ENCODE results near the gene CABP2. TPM values are rescaled to one million over a fixed set of nuclear protein-coding genes. Genes with fewer than 3 reads are reported as not detected.

The CABP2 gene
- total RNA-seq, 4 donors from 2014 or later: not detected

DNA sequence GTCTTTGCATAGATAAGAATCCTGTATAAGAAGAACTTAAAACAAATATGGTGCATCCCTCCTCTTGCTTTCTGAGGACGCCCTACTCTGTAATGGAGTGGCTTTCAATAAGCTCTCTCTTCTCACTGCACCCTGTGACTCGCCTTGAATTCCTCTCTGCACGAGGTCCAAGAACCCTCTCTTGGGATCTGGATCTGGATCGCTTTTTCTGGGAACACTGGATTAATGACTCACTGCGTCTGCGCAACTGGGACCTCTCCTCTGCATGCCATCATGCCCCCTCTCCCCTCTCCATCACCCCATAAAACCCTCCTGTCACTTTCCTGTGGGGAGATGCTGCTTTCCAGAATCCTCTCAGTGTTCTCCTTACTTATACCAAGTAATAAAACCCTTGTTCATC is 15.1 kb upstream of the CABP2 start:
- peaks cover 0 to 12% (median 4%) of the 10 kb centered on the region in 4 donors for H3K4me1 ChIP-seq
- H3K9me3 ChIP-seq: peaks cover 8 to 11% of the 10 kb centered on the region in 2 donors
- TF ChIP-seq POLR2A (IDR thresholded peaks at IDR 0.05) (no peak), POLR2AphosphoS5 (IDR thresholded peaks at IDR 0.05) (no peak), EP300 (IDR thresholded peaks at IDR 0.05; ENCODE audit: low read depth) (no peak)
- TF ChIP-seq, protein P1, sequence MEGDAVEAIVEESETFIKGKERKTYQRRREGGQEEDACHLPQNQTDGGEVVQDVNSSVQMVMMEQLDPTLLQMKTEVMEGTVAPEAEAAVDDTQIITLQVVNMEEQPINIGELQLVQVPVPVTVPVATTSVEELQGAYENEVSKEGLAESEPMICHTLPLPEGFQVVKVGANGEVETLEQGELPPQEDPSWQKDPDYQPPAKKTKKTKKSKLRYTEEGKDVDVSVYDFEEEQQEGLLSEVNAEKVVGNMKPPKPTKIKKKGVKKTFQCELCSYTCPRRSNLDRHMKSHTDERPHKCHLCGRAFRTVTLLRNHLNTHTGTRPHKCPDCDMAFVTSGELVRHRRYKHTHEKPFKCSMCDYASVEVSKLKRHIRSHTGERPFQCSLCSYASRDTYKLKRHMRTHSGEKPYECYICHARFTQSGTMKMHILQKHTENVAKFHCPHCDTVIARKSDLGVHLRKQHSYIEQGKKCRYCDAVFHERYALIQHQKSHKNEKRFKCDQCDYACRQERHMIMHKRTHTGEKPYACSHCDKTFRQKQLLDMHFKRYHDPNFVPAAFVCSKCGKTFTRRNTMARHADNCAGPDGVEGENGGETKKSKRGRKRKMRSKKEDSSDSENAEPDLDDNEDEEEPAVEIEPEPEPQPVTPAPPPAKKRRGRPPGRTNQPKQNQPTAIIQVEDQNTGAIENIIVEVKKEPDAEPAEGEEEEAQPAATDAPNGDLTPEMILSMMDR (IDR thresholded peaks at IDR 0.05): no peak
- no peak overlapping the region for H3K4me3 ChIP-seq
- H3K36me3 ChIP-seq: no peaks in the 10 kb centered on the region
- in situ Hi-C loops (cut with MboI; ENCODE audit: low pct_ligation_motif_present in 1 of 4, low pct_unique_long_range_greater_than_20kb in 1 of 4, low sequenced_read_pairs in 3 of 4): no loop called here
- WGBS, 2 donors (ENCODE audit: low coverage in 1 of 2): 72% methylated on average over 6 of the region's 6 CpGs; no CpG with 5 or more reads in 1 of the 2 donors
- intact Hi-C loops (cut with DNase I; ENCODE audit: low total_unique reads): no loop called here
- no peaks in the 10 kb centered on the region for H3K27me3 ChIP-seq
- DNase-seq: no peak
- H3K27ac ChIP-seq: no peak overlapping the region

DNA sequence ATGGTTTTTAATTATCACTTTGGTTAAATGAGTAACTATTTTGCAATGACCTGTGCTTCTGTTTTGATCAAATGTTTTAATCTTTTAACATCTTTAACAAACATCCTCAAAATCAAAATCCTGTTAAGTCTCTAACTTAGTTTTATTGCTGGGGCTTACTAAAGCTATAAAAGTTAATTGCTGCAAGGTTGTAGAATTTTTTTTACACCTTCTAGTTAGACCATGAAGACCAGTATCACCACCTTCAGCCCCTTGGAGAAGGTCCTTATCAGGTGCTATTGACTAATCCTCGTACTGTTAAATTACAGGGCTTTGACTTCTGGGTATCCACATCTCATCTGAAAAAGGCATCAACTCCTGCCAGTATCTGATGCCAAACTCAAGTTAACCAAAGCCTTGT is 12.3 kb upstream of the CABP2 start:
- TF ChIP-seq, protein P1 (IDR thresholded peaks at IDR 0.05): no peak
- TF ChIP-seq EP300 (IDR thresholded peaks at IDR 0.05; ENCODE audit: low read depth): no peak
- TF ChIP-seq POLR2A (IDR thresholded peaks at IDR 0.05): no peak
- TF ChIP-seq POLR2AphosphoS5 (IDR thresholded peaks at IDR 0.05): no peak
- Histone ChIP-seq H3K27me3 (no peaks in the 10 kb centered on the region), H3K4me3 (no peak overlapping the region), H3K4me1 (peaks cover 0 to 4% (median 0%) of the 10 kb centered on the region in 4 donors), H3K27ac (peak overlapping the region in 1 of 4 donors; percentile 26), H3K36me3 (no peaks in the 10 kb centered on the region), H3K9me3 (peaks cover 11 to 13% of the 10 kb centered on the region in 2 donors)
- in situ Hi-C loops (cut with MboI; ENCODE audit: low pct_ligation_motif_present in 1 of 4, low pct_unique_long_range_greater_than_20kb in 1 of 4, low sequenced_read_pairs in 3 of 4): no loop called here
- intact Hi-C loops (cut with DNase I; ENCODE audit: low total_unique reads): no loop called here
- 0 to 63% methylated on average over 1 of the region's 1 CpG for WGBS, 2 donors (ENCODE audit: low coverage in 1 of 2)
- DNase-seq: no peak

DNA sequence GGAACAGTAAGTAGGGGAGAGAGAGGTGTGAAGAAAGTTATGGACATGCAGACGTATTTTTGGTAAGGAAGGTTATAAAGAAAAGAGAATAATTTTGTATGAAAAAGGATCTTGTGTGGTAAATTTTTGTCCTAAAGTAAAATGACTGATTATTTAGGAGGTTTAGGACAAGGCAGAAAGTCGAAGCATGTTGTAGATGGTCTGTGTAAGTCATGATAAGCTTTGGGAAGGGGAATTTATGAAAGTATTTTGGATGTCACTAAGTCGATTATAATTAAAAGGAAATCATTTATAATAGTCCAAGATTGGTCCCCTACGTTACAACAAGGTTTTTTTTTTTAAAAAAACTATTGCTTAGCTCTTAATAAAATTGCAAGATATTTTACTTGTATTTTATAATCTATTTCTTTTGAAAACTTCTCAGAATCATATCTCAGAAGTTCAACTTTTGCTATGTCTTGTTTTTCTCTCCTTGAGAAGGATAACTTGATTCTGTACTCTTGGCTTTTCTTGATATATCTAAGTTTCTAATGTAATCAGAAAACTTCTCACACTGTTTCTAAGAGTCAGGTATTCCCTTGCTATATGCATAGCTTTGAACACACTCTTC is 10.9 kb upstream of the CABP2 start:
- Histone ChIP-seq H3K9me3 (peaks cover 11 to 13% of the 10 kb centered on the region in 2 donors), H3K36me3 (no peaks in the 10 kb centered on the region), H3K27ac (no peak overlapping the region), H3K4me1 (peaks cover 0 to 2% (median 0%) of the 10 kb centered on the region in 4 donors), H3K27me3 (no peaks in the 10 kb centered on the region), H3K4me3 (no peak overlapping the region)
- no peak for DNase-seq
- in situ Hi-C loops (cut with MboI; ENCODE audit: low pct_ligation_motif_present in 1 of 4, low pct_unique_long_range_greater_than_20kb in 1 of 4, low sequenced_read_pairs in 3 of 4): no loop called here
- 42 to 44% methylated on average over 4 of the region's 4 CpGs for WGBS, 2 donors (ENCODE audit: low coverage in 1 of 2)
- intact Hi-C loops (cut with DNase I; ENCODE audit: low total_unique reads): no loop called here
- TF ChIP-seq EP300 (IDR thresholded peaks at IDR 0.05; ENCODE audit: low read depth) (no peak), POLR2AphosphoS5 (IDR thresholded peaks at IDR 0.05) (no peak), POLR2A (IDR thresholded peaks at IDR 0.05) (no peak)
- TF ChIP-seq, protein P1 (IDR thresholded peaks at IDR 0.05): no peak

DNA sequence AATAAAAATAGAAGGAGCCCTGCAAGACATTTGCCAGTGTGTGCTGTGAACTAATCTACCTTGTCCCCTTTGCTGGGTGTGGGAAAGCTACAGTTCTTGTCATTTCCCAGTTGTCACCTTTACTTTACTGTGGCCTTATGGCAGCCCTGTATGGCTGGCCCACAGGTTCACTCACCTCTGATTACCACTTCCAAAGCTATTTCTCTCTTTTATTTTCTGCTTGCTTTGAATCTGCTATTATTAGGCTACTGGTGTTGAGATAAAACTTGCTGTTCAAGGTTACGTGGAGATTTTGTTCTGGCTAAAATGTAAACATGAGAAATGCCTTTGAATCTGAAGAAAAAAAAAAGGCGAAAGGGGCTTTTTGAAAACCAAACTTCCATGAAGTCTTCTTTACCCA is 9.6 kb upstream of the CABP2 start:
- TF ChIP-seq EP300 (IDR thresholded peaks at IDR 0.05; ENCODE audit: low read depth): no peak
- TF ChIP-seq POLR2AphosphoS5 (IDR thresholded peaks at IDR 0.05): no peak
- no peak for TF ChIP-seq POLR2A (IDR thresholded peaks at IDR 0.05)
- TF ChIP-seq, protein P1 (IDR thresholded peaks at IDR 0.05): no peak
- no peak overlapping the region for H3K4me3 ChIP-seq
- peaks cover 11 to 13% of the 10 kb centered on the region in 2 donors for H3K9me3 ChIP-seq
- no peaks in the 10 kb centered on the region for H3K27me3 ChIP-seq
- in situ Hi-C loops (cut with MboI; ENCODE audit: low pct_ligation_motif_present in 1 of 4, low pct_unique_long_range_greater_than_20kb in 1 of 4, low sequenced_read_pairs in 3 of 4): no loop called here
- WGBS, 2 donors (ENCODE audit: low coverage in 1 of 2): 81 to 86% methylated on average over 2 of the region's 2 CpGs
- no peaks in the 10 kb centered on the region for H3K4me1 ChIP-seq
- no peaks in the 10 kb centered on the region for H3K36me3 ChIP-seq
- intact Hi-C loops (cut with DNase I; ENCODE audit: low total_unique reads): no loop called here
- DNase-seq: no peak
- H3K27ac ChIP-seq: no peak overlapping the region

Measured in transverse colon (tissue), 4 donors.